Mucosa of gallbladder (tissue), 1 donor: ENCODE measurements around the gene ABLIM1. TPM values are rescaled to one million over a fixed set of nuclear protein-coding genes. Genes with fewer than 3 reads are reported as not detected.

Source experiments
- DNase-seq: peaks from one replicate; pipeline ENCODE4 v3.0.0-alpha.2; 2020; ENCODE audit warnings: low spot score
- total RNA-seq: library from RNA; stranded (reverse); gene quantifications from one replicate; pipeline ENCODE4 v1.2.1, GENCODE V29; 2021
- donor health status: DM: no; HTN: no; CAD: no.

Gene ABLIM1
- total RNA-seq, 1 donor from 2014 or later, result 103 TPM

DNA sequence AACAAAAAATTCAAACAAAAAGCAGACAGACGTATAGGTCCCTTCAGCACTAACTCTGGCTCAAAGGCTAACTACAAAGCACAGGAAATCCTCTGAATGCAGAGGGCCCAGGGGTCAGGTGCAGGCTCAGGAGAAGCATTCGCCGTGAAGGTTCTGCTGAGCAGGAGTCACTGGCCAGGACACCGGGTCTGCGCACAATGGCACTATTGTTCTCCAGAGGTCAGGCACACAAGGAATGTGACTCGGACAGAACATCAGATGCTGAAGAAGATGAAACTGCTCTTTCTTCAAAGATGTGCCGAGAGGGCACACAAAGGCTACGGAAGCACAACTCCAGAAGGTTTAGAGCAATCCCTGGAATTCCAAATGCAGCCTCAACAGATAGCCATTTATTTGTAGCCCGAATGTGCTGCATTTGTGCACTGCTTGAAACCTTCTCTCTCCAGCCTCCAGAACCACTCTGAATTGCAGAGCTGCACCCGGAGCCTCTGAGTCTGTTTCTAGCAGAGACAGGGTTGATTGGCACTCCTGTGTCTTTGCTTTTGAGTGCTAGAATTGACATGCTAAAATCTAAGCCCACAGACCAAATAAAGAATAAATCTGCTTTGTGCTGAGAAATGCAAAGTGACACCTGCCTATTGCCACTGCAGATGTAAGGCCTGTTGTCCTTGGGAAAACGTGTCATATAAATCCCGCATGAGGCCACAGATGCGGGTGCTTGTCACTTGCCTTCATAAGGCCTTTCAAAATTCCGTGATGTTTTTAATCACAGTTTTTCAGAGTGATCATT lies 168.4 kb downstream of the ABLIM1 start:
- peak; percentile 23 for DNase-seq

DNA sequence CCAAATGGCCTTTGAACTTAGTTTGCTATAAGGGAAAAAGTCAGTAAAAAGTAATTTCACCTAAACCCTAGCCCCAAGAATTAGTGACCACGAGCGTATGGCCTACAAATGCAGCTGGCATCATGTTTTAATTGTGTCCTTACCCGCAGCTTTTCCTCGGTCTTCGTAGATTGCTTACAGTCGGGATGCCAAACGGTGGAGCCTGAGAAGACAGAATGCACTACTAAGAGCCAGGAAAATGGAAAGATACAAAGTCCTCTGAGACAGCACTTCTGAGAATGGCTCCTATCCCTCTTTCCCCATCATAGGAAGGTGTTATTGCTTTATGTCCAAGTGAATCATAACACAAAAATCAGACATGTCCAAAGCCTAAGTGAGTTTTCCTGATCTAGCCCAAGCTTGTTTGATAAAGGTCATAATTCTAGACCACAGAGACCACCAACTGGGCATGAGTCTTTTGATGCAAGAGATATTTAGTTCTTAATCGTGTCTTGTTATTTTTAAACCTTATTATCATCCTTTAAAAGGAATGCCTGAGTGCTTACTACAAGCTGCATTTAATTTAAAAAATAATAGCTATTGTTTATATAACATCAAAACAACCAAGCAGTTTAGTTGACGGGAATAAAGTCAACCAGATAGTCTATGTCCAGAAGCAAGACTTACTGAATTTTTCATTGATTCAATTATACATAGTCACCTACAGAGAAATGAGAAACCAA lies 170.1 kb downstream of the ABLIM1 start:
- no peak for DNase-seq

- DNase-seq, result no peak
Observed at GRCh38 chr10:114486938-114487814, 170.9 kb downstream of the ABLIM1 start.

DNA sequence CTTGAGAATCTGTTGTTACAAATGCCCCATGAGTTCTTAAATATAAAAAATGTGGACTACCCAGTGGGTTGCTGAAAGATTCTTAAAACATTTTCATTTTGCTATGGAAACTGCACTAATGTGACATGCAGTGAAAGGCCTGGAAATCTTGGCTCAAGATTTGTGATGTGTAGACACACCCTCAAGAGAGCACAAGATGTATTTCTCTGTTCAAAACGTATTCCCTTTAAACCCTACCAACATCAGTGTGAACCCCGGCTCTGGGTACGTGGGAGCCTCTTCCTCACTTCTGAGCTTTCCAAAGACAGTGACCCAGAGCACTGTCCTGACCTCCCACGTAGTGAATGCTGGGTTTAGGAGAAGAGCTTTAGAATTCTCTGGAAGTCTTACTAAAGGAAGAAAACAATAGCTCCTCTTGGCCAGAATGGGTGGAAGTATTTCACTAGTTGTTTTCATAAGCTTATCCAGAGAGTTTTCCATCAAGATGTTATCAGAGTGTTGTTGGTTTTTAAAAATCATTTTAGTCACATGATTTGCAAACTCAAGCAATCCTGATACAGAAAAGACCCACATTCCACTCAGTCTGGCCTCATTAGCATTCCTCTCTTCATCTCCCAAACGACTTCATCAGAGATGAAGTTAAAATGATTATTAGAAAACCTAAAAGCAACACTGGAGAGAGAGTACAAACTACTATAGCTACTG lies 172.2 kb downstream of the ABLIM1 start:
- no peak for DNase-seq

DNA sequence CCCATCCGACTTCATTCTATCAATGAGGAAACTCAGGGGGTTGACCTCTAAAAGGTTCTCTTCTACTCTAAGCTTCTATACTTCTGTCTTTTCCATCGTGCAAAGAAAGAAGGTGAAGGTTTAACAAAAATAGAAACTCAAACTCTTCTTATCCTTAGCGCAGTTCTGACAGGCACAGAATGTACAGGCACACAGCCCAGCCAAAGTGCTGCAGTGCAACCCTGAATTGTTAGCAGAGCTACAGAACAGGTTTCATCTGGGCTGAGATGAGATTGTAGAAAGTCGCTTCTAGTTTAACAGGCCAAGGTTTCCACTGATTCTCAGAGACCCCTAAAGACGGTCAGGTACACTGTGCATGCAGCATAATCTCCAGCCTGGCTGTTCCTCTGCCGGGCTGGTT lies 174.5 kb downstream of the ABLIM1 start:
- DNase-seq, result no peak

DNA sequence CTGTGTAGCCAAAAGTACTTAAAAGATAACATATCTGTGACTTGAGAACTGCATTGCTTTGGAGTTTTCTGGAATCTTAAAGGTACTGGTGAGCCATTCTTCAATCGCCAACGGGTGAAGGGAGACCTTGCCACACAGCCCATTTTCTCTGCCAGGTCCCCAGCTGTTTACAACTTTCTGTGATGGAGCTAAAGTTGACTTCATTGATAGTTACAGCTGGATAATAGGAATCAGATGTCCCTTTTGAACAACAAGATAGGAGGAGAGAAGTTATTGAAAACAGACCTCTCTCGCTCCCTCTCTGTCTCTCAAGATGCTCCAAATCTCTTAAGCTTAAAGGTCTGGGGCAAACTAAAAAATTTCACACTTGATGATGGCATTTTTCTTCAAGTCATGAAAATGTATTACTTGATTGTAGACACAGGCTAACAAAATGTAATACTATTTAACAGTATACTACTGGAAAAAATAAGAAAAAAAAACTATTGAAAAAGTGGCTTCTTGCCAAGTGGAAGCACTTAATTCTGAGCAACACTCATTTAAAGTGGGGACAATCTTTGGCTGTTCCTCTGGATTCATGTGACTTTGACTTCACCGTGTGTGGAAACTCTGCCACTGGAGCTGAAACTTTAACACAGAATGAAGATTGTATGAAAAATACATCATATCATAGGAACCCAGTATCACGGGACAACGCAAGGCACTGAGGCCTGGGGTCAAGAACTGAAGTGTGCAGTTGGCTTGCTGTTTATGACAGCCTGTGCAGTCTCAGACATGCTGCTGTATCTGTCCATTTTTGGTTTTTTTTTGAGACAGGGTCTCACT lies 175.4 kb downstream of the ABLIM1 start:
- DNase-seq, result no peak

- DNase-seq, result no peak
Observed at GRCh38 chr10:114481055-114481454, 177.0 kb downstream of the ABLIM1 start.

GRCh38 chr10:114479836-114480235 lies 178.2 kb downstream of the ABLIM1 start:
- no peak for DNase-seq

DNA sequence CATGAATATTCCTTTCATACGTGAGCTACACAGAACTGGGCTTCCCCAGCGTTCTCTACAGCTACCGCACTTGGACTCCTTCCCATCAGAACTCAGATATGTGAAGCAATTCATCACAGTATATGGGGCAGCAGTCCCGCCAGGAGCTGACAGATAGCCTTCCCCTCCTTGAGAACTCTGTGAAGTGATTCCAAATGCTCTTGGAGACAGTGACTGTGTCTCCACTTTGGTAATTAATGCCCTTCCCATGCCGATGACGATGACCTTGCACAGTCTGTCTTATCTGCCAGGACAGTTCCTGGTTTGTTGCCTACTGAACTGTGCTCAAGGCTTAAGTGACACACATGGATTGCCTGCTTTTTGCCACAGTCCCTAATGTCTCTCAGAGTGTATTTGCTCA lies 178.8 kb downstream of the ABLIM1 start:
- peak; percentile 14 for DNase-seq

- no peak for DNase-seq
Observed at GRCh38 chr10:114478281-114478680, 179.8 kb downstream of the ABLIM1 start.

GRCh38 chr10:114477285-114477684 lies 180.8 kb downstream of the ABLIM1 start:
- no peak for DNase-seq

- DNase-seq, result no peak
Observed at GRCh38 chr10:114474989-114475388, 183.1 kb downstream of the ABLIM1 start.

DNA sequence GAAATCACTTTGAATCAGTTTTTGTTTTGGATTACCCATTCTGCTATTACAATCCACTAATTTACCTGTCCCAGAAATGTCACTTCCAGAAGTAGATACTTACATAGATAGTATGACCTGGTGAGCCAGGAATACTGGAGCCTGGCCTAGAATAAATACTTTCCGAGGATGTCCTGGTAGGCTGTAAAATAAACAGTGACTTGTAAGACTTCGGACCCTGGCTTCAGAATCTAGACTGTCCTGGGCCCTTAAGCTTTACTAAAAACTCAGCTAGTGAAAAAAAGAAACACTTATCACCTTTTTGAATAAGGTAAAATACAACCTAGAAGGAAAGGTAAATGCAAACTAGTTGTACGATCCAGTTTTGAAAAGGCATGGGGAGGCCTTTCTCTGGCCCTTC lies 184.3 kb downstream of the ABLIM1 start:
- no peak for DNase-seq

DNA sequence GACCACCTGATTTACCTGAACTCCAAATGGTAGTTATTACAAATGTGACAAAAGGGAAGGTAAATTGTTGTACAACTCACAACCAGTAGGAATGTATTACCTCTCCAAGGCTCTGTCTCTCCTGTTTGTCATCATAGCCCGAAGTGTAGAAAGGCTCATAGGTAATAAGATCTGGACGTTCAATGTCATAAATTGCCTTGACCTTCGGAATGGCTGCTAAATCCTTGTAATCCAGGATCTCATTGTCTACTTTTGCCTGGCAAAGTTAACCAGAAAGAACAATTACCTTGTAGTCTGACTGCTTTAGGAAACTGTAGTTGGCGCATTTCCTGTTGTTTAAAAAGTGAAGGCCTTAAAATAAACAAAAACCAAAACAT lies 185.2 kb downstream of the ABLIM1 start:
- DNase-seq, result no peak

- peak; percentile 48 for DNase-seq
Observed at GRCh38 chr10:114471906-114472876, 185.9 kb downstream of the ABLIM1 start.

GRCh38 chr10:114470956-114471905 lies 186.8 kb downstream of the ABLIM1 start:
- peak; percentile 70 for DNase-seq

GRCh38 chr10:114470361-114470760 lies 187.7 kb downstream of the ABLIM1 start:
- no peak for DNase-seq

DNA sequence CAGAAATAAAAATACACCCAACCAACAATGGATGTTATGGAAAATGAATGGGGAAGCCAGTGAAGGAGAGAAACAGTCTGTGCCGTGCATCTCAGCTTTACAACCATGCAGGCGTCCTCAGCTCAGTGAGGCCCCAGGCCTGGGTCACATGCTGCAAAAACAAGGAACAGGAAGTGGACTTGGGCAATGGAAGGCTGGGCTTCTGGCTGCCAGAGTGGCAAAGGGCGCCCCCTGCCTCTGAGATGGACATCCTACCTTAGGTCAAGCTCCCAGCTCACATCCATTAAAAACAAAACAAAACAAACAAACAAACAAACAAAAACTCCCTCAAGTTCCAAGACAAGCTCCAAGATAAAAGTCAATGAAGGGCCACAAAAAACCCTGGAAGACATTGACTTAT lies 199.1 kb downstream of the ABLIM1 start:
- DNase-seq, result no peak
